GM20000 (cell line): ENCODE measurements around the gene CCDC27.

Experiments
- DNase-seq: peaks from one replicate; pipeline ENCODE4 v3.0.0; 2012; ENCODE audit warnings: low spot score
- TF ChIP-seq, protein P1 (sequence below): IDR thresholded peaks from 2 replicates; pipeline ENCODE4 v1.5.1; 2012; ENCODE audit warnings: mild to moderate bottlenecking, control low read depth; ENCODE audit errors: extremely low read depth, missing control alignments

Gene CCDC27

DNA sequence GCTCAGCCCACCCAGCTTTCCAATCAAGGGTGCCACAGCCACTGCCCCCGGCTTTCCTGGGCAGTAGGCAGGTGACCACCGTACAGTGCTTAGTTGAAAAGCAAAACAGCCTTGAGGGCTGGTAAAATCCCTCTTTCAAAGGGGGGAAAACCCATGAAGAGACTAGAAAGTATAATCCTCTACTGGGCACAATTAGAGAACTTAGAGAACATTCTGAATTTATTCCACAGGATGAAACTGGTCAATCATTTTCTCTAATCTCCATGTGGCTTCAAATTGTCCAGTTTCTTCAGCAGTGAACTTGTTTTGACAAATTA, 59.3 kb downstream of the CCDC27 start:
- TF ChIP-seq, protein P1, sequence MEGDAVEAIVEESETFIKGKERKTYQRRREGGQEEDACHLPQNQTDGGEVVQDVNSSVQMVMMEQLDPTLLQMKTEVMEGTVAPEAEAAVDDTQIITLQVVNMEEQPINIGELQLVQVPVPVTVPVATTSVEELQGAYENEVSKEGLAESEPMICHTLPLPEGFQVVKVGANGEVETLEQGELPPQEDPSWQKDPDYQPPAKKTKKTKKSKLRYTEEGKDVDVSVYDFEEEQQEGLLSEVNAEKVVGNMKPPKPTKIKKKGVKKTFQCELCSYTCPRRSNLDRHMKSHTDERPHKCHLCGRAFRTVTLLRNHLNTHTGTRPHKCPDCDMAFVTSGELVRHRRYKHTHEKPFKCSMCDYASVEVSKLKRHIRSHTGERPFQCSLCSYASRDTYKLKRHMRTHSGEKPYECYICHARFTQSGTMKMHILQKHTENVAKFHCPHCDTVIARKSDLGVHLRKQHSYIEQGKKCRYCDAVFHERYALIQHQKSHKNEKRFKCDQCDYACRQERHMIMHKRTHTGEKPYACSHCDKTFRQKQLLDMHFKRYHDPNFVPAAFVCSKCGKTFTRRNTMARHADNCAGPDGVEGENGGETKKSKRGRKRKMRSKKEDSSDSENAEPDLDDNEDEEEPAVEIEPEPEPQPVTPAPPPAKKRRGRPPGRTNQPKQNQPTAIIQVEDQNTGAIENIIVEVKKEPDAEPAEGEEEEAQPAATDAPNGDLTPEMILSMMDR: no peak
- peak; percentile 24 for DNase-seq

DNA sequence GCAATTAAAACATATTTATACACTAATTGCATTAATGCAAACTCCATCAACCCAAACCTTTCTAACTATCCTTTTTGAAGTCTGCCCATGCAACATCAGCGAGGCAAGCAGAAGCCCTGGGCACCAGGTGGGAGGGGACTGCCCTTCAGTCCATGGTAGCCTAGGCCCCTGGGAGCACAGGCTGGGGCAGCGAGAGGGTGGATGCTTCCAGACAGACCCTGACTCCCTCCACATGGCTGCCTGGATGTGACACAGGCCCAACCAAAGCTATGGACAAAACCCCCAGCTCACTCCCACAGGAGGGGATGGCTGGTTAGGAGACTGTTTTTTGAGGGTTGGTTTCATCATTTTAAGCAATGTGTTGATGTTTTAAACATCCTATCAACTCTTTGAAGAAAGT, 61.8 kb downstream of the CCDC27 start:
- peak; percentile 5 for DNase-seq
- TF ChIP-seq, protein P1: no peak

DNA sequence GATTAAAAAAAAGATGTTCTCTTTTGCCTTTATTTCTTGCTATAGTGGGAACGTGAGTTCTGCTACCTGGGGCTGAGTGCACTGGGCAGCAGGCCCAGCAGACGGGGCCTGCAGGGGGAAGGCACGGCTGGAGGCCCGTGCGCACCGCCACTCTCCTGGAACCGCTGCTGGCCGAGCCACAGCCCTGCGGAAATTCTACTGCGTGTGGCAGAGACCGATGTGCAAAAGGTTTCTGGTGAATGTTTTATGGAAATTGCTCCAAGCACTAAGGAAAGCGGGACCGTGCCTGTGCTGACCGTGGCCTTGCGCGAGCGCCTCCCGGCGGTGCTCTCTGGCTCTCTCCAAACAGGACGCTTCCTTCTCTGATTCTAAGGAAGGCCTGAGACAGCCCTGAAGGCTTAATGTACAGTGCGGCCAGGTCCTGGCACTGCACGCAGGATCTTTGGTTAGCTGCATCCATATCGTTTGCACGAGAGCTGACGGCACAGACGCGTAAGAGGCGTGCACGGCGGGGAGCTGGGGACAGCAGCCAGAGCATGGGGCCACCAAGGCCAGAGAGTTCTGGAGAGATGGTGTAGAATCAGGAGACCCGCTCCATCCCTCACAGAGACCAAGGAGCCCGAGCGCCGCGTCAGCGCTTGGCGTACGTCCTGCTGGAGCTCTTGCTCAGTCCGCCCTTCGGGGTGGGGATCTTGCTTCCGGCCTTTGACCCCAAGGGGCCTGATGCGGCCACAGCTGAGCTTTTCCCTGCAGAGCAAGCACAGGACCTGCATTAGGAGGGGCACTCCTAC, 62.7 kb downstream of the CCDC27 start:
- TF ChIP-seq, protein P1: no peak
- DNase-seq: no peak

DNA sequence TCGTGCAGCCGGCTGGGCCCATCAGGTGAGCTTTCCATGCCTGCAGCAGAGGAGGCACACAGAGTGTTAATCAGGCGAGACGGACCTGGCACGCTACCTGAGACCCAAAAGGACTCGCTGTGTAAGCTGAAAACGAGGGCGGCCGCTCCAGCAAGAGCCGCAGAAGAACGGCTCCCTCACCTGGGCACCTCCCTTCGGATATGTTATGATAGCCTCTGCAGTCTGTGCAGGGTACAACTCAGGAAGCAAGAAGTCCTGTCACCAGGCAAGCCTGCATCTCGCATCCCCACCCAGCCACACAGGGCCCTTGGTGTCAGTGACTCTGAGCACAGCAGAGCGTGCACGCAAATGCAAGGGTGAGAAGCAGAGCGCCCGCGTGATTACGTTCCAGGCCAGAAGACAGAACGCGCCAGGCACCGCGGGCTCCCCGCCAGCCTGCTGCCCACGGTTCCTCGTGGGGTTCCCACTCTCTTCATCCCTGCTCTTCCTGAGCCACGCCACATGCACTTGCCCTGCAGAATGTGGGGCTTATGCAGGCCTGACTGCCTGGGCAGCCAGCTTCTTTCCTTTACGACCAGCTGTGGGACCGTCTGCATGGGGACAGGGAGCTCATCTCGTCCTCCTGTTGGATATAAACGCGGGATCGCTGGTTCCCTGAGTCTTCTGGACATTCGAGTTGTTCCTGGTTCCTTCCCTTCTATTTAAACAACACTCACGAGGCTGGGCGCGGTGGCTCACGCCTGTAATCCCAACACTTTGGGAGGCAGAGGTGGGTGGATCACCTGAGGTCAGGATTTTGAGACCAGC, 64.3 kb downstream of the CCDC27 start:
- DNase-seq: no peak
- TF ChIP-seq, protein P1: no peak

DNA sequence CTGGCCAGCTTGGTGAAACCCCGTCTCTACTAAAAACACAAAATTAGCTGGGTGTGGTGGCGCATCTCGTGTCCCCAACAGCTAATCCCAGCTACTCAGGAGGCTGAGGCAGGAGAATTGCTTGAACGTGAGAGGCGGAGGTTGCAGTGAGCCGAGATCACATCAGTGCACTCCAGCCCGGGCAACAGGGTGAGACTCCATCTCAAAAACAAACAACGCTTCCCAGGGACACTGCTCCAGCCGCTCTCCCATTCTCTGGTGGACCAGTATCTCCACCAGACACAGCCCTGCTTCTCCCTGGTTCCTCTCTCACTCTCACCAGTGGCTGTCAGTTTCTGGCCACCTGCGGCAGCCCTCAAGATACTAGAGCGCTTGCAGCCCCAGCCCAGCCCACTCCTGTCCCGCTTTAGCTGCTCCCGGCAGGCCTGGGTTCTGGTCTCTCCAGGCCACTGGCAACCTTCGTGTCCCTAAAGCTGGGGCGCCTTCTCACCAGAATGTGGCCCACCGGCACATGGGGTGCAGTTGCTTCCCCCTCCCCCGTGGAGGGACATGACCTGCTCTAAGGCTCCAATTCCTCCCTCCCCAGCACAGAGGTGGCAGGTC, 65.0 kb downstream of the CCDC27 start:
- TF ChIP-seq, protein P1: no peak
- no peak for DNase-seq

DNA sequence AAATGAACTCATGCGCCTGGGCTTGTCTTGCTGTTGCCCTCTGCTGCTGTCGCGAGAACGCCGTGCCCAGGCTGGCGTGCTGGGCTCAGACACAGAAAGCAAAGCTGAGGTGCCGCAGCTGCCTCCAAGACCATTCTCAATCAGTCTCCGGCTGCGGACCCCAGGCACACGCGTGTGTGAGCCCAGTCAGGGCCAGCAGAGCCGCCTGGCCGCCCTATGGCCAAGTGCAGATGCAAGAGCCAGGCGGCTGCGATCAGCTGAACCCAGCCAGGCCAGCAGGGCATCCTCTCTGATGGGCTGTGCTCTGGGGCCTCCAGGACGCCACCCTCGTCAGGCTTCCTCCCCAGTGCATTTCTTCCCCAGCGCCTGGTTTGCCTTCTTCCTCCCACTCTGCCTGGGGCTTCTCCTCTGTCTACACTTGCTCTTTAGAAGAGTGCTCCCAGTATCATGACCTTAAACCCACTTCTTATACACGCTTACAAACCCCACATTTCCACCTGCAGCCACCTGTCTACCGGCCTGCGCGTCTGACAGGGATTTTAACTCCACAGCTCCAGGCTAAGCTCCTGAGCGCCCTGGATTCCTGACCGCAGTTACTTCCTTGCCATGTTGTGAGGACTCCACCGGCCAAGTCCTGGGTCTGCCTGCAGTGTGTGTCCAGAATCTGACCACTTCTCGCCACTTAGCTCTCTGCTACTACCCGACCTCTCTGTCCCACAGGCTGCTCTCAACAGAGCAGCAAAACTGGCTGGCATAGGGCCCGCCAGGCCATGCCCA, 65.8 kb downstream of the CCDC27 start:
- TF ChIP-seq, protein P1: no peak
- no peak for DNase-seq
